Neural crest cell (in vitro differentiated cells): Measurements from ENCODE around the gene SMIM11. TPM values are rescaled to one million over a fixed set of nuclear protein-coding genes. Genes with fewer than 3 reads are reported as not detected.

Source experiments
- DNase-seq: peaks from one replicate; pipeline ENCODE4 v3.0.0; 2021; ENCODE audit warnings: low read depth, mixed read lengths, low spot score
- H3K27ac Mint-ChIP-seq: one replicate; pipeline ENCODE4 v1.8.0; 2021; ENCODE audit warnings: mild to moderate bottlenecking, mixed read lengths; ENCODE audit not compliant: unreplicated experiment
- H3K27me3 Mint-ChIP-seq: 2 replicates; pipeline ENCODE4 v1.8.0; 2021; ENCODE audit warnings: low read depth, mild to moderate bottlenecking, mixed read lengths
- H3K36me3 Mint-ChIP-seq: 2 replicates; pipeline ENCODE4 v1.8.0; 2021; ENCODE audit warnings: low read depth, mild to moderate bottlenecking, mixed read lengths
- H3K4me1 Mint-ChIP-seq: 2 replicates; pipeline ENCODE4 v1.8.0; 2021; ENCODE audit warnings: mixed read lengths
- H3K4me3 Mint-ChIP-seq: one replicate; pipeline ENCODE4 v1.8.0; 2021; ENCODE audit warnings: mild to moderate bottlenecking, mixed read lengths
- H3K9me3 Mint-ChIP-seq: 2 replicates; pipeline ENCODE4 v1.8.0; 2021; ENCODE audit warnings: mixed read lengths
- total RNA-seq: library from RNA; stranded (reverse); gene quantifications from 2 replicates; pipeline ENCODE4 v1.2.1, GENCODE V29; 2021
- TF ChIP-seq, protein P1 (sequence below): fragments of 200-600 bp; sonication (generic); conservative IDR thresholded peaks from 2 replicates; pipeline ENCODE4 v1.5.0; 2021; ENCODE audit warnings: antibody characterized with exemption, mild to moderate bottlenecking

The SMIM11 gene
- total RNA-seq, 1 donor from 2014 or later = 16.7 TPM

DNA sequence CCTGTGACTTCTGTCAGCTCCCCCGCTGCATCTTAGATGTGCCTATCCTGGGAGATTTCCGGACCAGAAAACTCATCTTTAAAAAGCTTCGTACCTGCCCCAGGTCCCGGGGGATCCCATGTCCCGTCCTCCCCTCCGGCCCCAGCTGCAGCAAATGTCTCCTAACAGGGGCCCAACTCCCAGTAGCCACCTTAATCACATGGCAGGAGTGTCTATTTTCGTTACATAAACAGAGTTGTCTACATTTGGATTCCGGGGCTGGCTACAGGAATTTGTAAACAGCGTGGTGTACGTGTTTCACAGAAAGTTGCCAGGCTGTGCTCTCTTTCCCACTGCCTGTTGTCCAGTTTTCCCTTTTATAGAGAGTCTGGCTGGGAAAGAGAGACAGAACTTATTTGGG lies 29.4 kb upstream of the SMIM11 start:
- H3K4me1 Mint-ChIP-seq = peaks cover 27% of the 10 kb centered on the region
- H3K4me3 Mint-ChIP-seq = no peak overlapping the region
- TF ChIP-seq, protein P1, sequence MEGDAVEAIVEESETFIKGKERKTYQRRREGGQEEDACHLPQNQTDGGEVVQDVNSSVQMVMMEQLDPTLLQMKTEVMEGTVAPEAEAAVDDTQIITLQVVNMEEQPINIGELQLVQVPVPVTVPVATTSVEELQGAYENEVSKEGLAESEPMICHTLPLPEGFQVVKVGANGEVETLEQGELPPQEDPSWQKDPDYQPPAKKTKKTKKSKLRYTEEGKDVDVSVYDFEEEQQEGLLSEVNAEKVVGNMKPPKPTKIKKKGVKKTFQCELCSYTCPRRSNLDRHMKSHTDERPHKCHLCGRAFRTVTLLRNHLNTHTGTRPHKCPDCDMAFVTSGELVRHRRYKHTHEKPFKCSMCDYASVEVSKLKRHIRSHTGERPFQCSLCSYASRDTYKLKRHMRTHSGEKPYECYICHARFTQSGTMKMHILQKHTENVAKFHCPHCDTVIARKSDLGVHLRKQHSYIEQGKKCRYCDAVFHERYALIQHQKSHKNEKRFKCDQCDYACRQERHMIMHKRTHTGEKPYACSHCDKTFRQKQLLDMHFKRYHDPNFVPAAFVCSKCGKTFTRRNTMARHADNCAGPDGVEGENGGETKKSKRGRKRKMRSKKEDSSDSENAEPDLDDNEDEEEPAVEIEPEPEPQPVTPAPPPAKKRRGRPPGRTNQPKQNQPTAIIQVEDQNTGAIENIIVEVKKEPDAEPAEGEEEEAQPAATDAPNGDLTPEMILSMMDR = no peak
- H3K36me3 Mint-ChIP-seq = no peaks in the 10 kb centered on the region
- no peaks in the 10 kb centered on the region for H3K27me3 Mint-ChIP-seq
- peaks cover 3% of the 10 kb centered on the region for H3K9me3 Mint-ChIP-seq
- no peak for DNase-seq
- no peak overlapping the region for H3K27ac Mint-ChIP-seq

DNA sequence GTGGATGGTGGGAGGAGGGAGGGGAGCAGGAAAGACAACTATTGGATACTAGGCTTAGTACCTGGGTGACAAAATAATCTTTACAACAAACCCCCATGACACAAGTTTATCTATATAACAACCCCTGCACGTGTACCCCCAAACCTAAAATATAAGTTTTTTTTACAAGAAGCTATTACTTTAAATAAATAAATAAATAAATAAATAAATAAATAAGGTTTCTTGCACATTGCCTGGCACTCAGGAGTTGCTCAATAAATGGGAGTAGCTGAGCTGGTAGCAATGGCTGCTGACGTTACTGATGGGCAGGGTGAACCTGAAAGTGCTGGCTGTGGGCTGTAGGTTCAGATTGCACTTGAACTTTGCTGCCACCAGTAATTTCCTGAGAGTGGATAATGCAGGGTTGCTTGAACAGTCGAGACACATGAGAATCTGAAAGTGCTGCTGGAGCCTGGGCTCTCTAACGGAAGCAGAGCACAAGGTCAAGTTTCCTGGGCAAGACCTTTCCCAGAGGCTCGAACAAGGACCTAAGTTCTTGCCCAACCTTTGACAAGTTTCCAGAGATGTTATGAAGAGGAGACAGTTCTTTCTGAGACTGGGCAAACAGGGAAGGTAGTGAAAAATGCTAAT lies 26.3 kb upstream of the SMIM11 start:
- H3K4me3 Mint-ChIP-seq = no peak overlapping the region
- H3K27me3 Mint-ChIP-seq = no peaks in the 10 kb centered on the region
- TF ChIP-seq, protein P1 = no peak
- no peak for DNase-seq
- H3K9me3 Mint-ChIP-seq = peaks cover 3% of the 10 kb centered on the region
- H3K36me3 Mint-ChIP-seq = no peaks in the 10 kb centered on the region
- peaks cover 36% of the 10 kb centered on the region for H3K4me1 Mint-ChIP-seq
- no peak overlapping the region for H3K27ac Mint-ChIP-seq

DNA sequence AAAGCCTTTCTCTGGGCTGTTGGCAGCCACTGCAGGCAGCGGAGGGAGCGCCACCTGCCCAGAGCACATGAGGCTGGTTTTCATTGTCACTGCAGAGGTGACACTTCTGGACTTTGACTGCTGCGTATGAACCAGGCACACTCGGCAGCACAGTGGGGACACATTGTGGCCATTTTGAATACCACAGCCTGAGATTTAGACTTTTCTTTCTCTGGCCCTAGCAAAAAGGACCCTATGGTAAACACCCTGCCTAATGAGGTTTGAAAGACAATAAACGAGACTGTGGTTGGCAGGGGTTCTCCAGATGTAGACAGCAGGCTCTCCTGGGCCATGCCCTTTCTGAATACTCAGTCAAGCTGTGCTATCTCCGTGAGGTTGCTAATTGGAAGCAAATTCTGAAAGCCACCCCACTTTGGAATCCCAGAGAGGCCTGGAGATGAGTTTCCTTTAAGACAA lies 23.5 kb upstream of the SMIM11 start:
- H3K27ac Mint-ChIP-seq = no peak overlapping the region

DNA sequence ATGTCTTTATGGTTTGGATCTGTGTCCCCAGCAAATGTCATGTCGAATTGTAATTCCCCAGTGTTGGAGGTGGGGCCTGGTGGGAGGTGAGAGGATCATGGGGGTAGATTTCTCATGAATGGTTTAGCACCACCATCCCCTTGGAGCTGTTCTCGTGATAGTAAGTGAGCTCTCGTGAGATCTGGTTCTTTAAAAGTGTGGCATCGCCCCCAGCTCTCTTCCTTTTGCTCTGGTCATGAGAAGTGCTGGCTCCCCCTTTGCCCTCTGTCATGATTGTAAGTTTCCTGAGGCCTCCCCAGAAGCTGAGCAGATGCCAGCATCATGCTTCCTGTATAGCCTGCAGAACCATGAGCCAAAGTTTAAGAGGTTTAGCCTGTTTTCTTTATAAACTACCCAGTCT lies 22.8 kb upstream of the SMIM11 start:
- no peaks in the 10 kb centered on the region for H3K27me3 Mint-ChIP-seq
- TF ChIP-seq, protein P1 = no peak
- H3K27ac Mint-ChIP-seq = no peak overlapping the region
- H3K4me1 Mint-ChIP-seq = peaks cover 30% of the 10 kb centered on the region
- no peaks in the 10 kb centered on the region for H3K36me3 Mint-ChIP-seq
- no peak overlapping the region for H3K4me3 Mint-ChIP-seq
- no peak for DNase-seq
- H3K9me3 Mint-ChIP-seq = peaks cover 3% of the 10 kb centered on the region

More for the DNA sequence above, 23.5 kb upstream of the SMIM11 start:
- TF ChIP-seq, protein P1 = peak; percentile 76
- peak; percentile 37 for DNase-seq
- Mint-ChIP-seq H3K4me3 (no peak overlapping the region), H3K9me3 (peaks cover 3% of the 10 kb centered on the region), H3K27me3 (no peaks in the 10 kb centered on the region), H3K36me3 (no peaks in the 10 kb centered on the region), H3K4me1 (peaks cover 36% of the 10 kb centered on the region)

DNA sequence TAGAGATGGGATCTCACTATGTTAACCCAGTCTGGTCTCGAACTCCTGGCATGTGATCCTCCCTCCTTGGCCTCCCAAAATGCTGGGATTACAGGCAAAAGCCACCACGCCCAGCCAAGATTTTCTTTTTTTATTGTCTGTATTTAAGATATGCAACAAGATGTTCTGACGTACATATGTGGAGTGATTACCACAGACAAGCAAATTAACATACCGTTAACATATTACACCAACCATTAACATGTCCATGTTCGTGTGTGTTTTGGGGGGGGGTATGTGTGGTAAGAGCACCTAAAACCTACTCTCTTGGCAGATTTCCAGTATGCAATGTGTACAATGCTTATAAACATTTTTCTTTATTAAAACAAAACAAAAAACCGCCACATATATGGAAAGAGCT lies 22.1 kb upstream of the SMIM11 start:
- no peak overlapping the region for H3K27ac Mint-ChIP-seq
- no peak for DNase-seq
- H3K4me3 Mint-ChIP-seq = no peak overlapping the region
- TF ChIP-seq, protein P1 = no peak
- H3K36me3 Mint-ChIP-seq = no peaks in the 10 kb centered on the region
- H3K27me3 Mint-ChIP-seq = no peaks in the 10 kb centered on the region
- H3K4me1 Mint-ChIP-seq = peaks cover 25% of the 10 kb centered on the region
- no peaks in the 10 kb centered on the region for H3K9me3 Mint-ChIP-seq
